NCI-H2081 treated with DMSO at 0.1 percent for 48 hours (cell line): ENCODE measurements around the gene PBX1.
"Not testable (repeated sequence)": the region's sequence is repeated elsewhere in the genome, so short reads cannot be mapped to it uniquely, and the experiment has no call there.

Source experiments
- DNase-seq: peaks from one replicate; lab custom pipeline; 2025; lab: John Stamatoyannopoulos, UW

PBX1 gene

GRCh38 chr1:164558461-164559341, at the start of gene PBX1:
TSS of gene PBX1 (plus strand) at chr1:164559184.
- peak; percentile 89 for DNase-seq

- no peak for DNase-seq
These were observed 48.5 kb upstream of the PBX1 start for GRCh38 chr1:164510435-164510834.

- DNase-seq: no peak
These were observed 47.8 kb upstream of the PBX1 start for GRCh38 chr1:164511001-164511705.

- DNase-seq: no peak
These were observed 43.8 kb upstream of the PBX1 start for GRCh38 chr1:164515231-164515630.

GRCh38 chr1:164515711-164516331, 43.2 kb upstream of the PBX1 start:
- no peak for DNase-seq

- DNase-seq: no peak
These were observed 42.4 kb upstream of the PBX1 start for GRCh38 chr1:164516591-164516990.

GRCh38 chr1:164518692-164519332, 40.2 kb upstream of the PBX1 start:
- no peak for DNase-seq

GRCh38 chr1:164519426-164519825, 39.6 kb upstream of the PBX1 start:
- no peak for DNase-seq

GRCh38 chr1:164524810-164525209, 34.2 kb upstream of the PBX1 start:
- DNase-seq: no peak

- no peak for DNase-seq
These were observed 23.9 kb upstream of the PBX1 start for GRCh38 chr1:164534863-164535610.

- DNase-seq: not testable (repeated sequence)
These were observed 6.5 kb upstream of the PBX1 start for GRCh38 chr1:164552463-164552988.

- DNase-seq: no peak
These were observed 1.7 kb upstream of the PBX1 start for GRCh38 chr1:164557270-164557669.

- no peak for DNase-seq
These were observed 513 bp downstream of the PBX1 start for GRCh38 chr1:164559342-164560051.

- DNase-seq: no peak
These were observed 1.1 kb downstream of the PBX1 start for GRCh38 chr1:164560121-164560541.

GRCh38 chr1:164560556-164560955, 1.6 kb downstream of the PBX1 start:
- DNase-seq: no peak

- DNase-seq: no peak
These were observed 2.0 kb downstream of the PBX1 start for GRCh38 chr1:164561007-164561406.

- no peak for DNase-seq
These were observed 2.5 kb downstream of the PBX1 start for GRCh38 chr1:164561472-164561871.

GRCh38 chr1:164562061-164562460, 3.1 kb downstream of the PBX1 start:
- DNase-seq: no peak

- DNase-seq: no peak
These were observed 3.5 kb downstream of the PBX1 start for GRCh38 chr1:164562511-164562910.

GRCh38 chr1:164562947-164563520, 4.0 kb downstream of the PBX1 start:
- DNase-seq: no peak
